GM13976 (cell line): Measurements from ENCODE around the gene HSP90B1.

Experiments
- DNase-seq: peaks from one replicate; pipeline ENCODE4 v3.0.0; 2012; ENCODE audit warnings: low spot score
- CTCF ChIP-seq: IDR thresholded peaks from 2 replicates; pipeline ENCODE4 v1.5.1; 2012; ENCODE audit warnings: borderline replicate concordance, mild to moderate bottlenecking; ENCODE audit not compliant: insufficient read depth; ENCODE audit errors: extremely low read depth, missing control alignments, control extremely low read depth
- in situ Hi-C: fragments of 300-500 bp; cut with MboI; formaldehyde crosslinking; loops from one replicate; pipeline ENCODE4 v1.12.0; 2022; ENCODE audit warnings: low sequenced_read_pairs, mixed read lengths, inconsistent platforms; ENCODE audit not compliant: unreplicated experiment

HSP90B1 gene

DNA sequence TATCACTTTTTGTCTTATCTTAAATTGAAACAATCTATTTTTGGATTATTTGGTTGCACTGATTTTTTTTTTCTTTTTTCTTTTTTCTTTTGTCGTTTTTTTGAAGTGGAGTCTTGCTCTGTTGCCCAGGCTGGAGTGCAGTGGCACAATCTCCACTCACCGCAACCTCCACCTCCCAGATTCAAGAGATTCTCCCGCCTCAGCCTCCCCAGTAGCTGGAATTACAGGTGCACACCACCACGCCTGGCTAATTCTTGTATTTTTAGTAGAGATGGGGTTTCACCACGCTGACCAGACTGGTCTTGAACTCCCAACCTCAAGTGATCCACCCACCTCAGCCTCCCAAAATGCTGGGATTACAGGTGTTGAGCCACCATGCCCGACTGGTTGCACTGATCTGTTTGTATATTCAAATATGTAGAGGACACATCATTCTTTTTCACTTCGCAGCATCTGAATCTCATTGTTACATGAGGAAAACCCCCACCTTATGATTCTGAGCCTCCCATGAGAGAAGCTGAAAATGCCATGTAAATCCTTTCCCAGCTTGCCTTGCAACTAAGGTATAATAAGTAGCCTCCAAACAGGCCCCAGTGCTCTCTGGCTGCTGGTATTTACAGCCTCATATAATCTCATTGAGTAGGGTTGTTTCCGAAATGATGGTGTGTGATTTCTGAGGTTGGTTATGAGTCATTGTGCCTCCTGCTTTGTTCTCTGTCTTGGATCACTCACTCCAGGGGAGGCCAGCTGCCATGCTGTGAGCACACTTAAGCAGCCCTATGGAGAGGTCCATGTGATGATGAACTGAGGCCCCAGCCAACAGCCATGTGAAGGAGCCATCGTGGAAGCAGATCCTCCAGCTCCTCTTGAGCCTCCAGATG lies 5.2 kb upstream of the HSP90B1 start:
- DNase-seq, result peak; percentile 53
- in situ Hi-C loops, result no loop called here
- TF ChIP-seq CTCF, result no peak

GRCh38 chr12:103928682-103929045 lies 1.5 kb upstream of the HSP90B1 start:
- peak; percentile 26 for DNase-seq
- TF ChIP-seq CTCF, result no peak
- in situ Hi-C loops, result no loop called here

- peak; percentile 85 for DNase-seq
- no peak for TF ChIP-seq CTCF
Measured at GRCh38 chr12:103929046-103929783, 995 bp upstream of the HSP90B1 start.

GRCh38 chr12:103929784-103930033 lies 501 bp upstream of the HSP90B1 start:
- TF ChIP-seq CTCF, result no peak
- in situ Hi-C loops, result no loop called here
- no peak for DNase-seq

More at GRCh38 chr12:103929046-103929783, 995 bp upstream of the HSP90B1 start:
- in situ Hi-C loops, result no loop called here

DNA sequence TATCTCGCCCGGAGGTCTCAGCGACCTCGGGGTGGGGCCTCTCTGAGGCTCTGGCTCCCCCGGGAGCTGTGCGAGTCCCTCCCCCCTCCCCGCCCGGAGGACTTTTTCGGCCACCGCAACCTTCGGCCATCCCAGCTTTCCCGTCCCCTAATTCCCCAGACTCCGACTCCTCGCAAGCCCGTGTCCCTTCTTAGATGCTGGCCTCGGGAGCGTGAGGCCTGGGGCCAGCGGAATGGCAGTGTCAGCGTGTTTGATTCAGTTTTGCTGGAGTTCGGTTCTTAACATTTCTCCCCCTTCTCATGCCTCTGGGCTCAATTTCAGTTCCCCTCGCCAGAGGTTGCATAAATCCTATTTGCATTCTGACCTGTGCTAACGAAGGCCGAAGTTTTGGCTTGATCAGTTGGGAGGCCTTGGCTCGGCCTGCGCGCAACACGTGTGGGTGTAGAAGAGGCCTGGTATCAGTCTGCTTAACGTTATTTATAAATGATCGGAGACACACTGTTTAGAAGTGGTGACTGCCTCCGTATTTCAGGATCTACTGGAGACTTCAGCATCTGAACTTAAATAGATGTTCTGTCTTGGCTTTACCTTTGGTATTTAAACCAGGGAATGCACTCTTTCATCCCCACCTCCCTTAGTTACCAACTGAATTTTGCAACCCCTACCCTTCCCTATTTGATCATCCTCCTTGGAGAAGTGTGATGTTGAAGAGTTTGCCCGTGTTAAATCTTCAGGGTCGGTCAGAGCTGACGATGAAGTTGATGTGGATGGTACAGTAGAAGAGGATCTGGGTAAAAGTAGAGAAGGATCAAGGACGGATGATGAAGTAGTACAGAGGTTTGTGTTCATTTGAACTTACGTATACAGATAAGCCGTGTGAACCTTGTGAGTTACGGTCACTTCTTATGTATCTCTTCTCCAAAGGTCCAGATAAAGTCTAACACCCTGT lies 851 bp downstream of the HSP90B1 start:
- DNase-seq, result peak; percentile 21
- in situ Hi-C loops, result no loop called here
- TF ChIP-seq CTCF, result no peak

DNA sequence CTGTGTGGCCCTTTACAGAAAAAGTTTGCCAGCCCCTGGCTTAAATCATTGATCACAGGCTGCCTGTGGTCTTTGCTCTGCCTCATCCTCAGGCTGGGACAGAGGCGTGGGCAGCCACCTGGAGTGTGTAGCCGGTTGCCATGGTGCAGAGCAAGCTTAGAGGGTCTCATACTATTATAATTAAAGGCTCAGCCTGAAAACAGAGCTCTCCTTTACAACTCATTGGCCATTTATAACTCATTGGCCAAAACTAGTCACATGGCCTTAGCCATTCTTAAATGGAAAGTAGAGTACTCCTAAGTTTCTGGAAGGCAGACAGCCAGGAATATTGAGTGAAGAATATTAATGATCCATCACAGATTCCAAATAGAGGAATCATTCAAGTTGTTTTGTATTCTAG lies 3.0 kb downstream of the HSP90B1 start:
- no peak for DNase-seq
- TF ChIP-seq CTCF, result no peak
- in situ Hi-C loops, result no loop called here
